Kasumi-1 (cell line): ENCODE data around the gene PRICKLE4.
A peak's percentile ranks its signal among the peaks of the same experiment; 100 is the strongest.
"Not testable (repeated sequence)": the region's sequence is repeated elsewhere in the genome, so short reads cannot be mapped to it uniquely, and the experiment has no call there.

Experiments
- DNase-seq, 2 experiments: peaks; one replicate each; lab custom pipeline; 2025; lab: John Stamatoyannopoulos, UW

PRICKLE4 gene

DNA sequence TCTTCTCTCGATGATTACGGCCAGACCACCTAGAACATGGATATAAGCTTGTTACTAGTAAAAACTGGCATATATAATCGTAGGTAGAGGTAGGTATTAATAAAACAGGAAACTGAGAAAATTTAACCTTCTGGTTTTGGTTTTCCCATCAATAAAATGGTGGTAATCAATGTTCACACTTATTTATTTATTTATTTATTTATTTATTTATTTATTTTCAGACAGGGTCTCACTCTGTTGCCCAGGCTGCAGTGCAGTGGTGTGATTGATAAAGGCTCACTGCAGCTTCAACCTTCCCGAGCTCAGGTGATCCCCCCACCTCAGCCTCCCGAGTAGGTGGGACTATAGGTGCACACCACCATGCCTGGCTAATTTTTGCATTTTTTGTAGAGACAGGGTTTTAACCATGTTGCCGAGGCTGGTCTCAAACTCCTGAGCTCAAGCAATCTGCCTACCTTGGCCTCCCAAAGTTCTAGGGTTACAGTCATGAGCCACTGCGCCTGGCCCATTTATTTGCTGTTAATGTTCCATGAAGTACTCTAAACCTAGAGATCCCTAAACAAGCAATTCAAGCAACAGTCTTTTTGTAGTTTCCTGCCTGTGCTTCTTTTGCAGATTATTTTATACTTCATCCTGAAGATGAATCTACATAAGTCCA, 18.4 kb downstream of the PRICKLE4 start:
- DNase-seq = no peak

DNA sequence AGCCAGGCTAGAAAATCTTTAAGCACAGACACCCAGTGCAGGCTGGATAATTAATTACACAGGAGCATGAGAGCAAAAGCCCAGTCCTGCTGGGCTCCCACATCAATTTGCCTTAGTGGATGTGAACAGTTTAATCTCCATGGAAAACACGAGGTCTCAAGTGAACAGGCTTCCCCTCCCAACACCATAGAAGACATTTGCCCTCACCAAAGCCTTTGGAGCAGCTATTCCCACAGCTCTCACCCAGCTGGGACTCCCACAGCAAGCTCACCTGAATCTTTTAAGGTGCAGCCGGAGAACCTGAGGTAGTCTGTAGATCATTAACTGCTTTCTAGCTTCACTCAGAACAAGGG, 19.0 kb downstream of the PRICKLE4 start:
- no peak for DNase-seq

DNA sequence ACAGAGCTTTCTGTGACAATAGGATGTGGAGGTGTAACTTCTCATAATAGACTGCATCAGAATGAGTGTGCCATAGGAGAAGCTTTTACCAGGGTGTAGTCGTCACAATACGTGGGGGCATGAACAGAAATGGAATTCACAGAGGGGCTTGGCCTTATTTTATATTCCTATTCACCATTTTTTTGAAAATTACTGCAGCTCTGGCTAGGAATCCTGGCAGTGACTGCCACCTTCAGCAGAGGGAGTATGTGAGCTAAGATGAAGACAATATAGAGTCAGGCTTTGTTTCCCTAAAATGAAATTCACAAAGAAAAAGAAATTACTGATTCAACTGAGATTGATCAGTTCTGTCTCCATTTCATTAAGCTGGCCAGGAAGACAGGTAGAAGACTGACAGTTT, 20.8 kb downstream of the PRICKLE4 start:
- DNase-seq = peak; percentile 45 to 58

DNA sequence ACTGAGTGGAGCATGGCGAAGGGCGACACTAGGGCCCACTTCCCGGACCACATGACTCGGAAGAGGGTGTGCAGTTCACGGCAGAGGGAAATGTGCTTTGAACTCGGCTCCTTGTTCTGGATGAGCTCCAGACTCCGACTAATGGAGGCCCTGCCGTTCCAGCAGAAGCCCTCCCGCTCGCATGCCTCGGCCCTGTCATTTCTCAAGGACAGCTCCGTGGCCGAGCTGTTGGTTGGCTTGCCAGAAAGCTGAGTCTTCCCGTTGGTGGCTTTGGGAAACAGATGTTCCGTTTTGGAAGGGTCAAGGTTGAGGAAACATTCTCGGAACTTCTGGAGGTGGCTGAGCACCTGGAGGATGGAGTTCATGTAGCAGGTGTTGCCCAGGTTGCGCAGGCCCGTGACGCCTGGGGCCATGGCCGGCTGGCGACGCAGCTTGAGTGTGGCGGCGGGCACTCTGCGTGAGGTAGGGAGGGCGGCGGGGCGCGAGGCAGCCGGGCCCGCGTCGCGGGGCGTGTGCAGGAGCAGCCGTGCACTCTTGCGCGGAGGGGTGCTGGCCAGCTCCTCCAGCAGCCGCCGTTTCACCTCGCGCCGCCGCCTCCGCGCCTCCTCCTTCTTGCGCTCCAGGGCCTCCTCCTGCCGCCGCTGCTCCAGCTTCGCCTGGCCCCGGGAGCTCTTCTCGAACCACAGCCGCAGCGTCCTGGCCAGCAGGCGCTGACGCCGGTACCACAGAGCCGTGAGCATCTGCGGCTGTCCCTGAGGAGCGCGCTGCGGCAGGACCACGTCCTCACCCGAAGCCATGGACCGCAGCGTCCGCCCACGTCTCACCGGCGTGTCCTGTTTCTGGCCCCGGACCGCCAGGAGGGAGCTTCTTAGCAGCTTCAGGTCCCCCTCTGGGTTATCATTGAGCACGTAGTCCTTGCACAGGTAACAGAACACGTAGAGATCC, 25.5 kb downstream of the PRICKLE4 start:
- no peak for DNase-seq

DNA sequence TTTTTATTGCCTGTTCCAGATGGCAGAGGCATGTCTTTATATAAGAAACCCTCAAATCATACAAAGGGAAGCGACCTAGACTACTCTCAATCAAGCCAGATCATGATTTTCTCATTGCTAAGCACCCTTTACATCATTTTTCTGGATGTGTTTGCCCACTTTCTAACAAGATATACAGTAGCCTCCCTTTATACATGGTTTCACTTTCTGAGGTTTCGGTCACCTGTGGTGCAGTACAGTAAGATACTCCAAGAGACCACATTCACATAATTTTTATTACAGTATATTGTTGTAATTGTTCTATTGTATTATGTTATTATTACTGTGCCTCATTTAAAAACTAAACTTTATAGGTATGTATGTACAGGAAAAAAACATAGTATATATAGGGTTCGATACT, 30.5 kb downstream of the PRICKLE4 start:
- DNase-seq = no peak

DNA sequence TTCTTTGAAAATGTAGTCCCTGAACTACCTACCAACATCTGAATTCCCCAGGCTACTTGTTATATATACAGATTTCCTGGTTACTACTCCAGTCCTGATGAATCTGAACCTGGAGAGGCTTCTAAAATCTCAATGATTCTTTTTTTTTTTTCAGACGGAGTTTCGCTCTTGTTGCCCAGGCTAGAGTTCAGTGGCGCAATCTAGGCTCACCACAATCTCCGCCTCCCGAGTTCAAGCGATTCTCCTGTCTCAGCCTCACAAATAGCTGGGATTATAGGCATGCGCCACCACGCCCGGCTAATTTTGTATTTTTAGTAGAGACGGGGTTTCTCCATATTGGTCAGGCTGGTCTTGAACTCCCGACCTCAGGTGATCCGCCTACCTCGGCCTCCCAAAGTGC, 31.4 kb downstream of the PRICKLE4 start:
- DNase-seq = not testable (repeated sequence)

DNA sequence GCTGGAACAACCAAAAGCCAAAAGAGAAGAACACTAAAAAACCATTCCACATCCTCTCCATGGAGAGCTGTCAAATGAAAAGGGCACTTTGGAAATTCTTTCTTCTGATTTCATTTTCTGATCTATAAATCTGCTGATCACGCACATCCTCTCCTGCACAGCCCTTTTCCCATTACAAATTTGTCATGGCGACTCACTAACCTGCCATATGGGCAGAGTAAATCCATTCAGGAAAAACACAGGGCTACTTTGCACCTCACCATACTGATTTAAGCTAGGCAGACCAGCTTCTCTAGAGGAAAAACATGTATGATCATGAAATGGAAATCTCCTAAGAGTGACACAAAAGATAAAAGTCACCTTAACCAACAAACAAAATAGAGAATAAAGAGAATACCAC, 32.9 kb downstream of the PRICKLE4 start:
- DNase-seq = no peak

DNA sequence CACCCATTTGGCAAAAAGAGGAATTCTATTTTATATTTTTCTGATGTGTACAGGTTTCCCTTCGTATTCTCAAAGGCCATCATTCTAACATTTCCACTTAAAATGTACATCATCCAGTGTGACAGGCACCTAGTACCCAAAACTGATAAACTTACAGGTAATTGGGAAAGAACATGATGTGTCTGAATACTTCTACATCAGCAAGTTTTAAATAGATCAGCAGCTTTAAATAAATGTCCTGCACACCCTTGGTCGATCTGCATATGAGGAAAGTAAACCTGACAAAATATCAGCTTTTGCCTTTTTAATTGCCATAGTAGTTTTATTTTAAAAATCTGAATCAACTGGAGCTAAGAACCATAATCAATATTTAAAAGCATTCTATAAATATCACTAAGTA, 33.4 kb downstream of the PRICKLE4 start:
- no peak for DNase-seq

DNA sequence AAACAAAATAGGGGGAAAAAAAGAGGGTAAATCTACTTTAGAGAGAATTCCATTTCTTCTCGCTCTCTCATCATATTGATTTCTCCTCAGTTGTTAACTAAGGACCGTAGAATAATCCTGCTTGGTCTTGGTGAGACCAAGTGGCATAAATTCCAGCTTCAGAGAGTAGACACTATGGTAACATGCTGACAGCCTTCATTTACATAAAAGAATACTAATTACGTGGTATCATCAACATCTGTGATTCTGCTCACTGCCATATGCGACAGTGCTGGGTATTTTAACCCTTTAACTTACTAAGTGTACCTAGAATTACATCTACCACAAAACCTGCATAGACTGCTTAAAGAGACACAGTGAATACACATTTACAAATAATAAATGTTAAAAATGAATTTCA, 34.0 kb downstream of the PRICKLE4 start:
- no peak for DNase-seq

DNA sequence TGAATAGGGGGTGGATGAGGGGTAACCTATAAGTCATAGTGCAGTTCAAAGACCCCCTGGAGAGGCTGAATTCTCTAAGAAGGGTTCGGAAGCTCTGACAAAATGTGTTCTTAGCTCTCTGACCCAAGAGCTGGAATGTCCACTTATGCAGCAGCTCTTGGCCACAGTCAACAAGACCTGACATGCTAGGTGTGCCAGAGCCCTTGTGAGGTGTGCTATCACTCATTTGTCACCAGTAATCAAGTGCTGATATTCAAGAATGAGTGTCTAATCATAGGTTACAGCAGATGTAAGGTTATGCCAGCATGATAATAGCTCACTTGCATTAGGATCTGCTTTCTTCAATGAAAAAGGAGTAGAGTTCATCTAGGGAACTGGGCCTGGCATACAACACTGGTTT, 35.0 kb downstream of the PRICKLE4 start:
- DNase-seq = no peak

DNA sequence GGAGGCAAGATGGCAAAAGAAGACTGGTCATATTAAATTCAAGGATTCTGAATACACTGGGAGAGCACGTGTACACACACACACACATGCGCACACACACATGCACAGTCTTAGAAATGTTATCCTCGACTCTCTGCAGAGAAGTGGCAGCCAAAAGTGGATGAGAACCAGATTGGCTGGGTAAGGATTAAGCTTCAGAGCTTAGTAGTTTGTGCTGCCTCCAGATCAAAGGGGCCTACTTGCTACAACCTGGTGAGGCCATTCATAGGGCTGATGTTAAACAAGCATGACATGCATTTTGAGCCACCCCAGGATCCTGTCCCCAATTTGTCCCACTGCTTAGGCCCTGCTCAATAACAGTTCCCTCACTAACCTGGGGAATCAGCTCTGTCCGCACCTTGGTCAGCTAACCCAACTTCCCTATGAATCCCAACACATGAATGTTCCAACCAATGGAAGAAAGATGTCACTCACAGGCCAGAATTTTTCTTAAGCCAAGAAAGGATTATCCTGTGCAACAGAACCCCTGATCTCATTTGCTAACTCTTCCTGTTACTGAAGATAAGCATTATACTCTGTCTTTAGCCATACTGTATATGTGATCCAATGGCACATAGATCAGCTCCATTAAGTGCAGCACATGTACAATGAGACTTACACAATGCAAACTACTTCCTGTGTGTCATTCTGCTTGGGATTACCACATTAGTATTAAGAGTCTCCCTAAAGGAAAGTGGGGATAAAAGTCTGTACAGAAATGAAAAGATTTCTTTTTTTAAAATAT, 37.9 kb downstream of the PRICKLE4 start:
- peak; percentile 15 to 31 for DNase-seq

DNA sequence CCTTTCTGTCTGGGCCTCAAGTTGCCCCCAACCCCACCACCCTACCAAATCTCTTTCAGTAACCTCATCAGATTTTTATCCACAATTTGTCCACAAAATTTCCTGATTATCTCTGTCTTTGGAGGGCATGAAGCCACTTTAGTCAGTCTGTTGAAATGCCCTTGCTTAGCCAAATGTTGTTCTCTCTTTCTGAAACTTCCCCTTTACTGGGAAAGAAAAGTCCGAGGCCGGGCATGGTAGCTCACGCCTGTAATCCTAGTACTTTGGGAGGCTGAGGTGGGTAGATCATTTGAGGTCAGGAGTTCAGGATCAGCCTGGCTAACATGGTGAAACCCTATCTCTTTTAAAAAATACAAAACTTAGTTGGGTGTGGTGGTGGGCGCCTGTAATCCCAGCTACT, 40.7 kb downstream of the PRICKLE4 start:
- DNase-seq = no peak

DNA sequence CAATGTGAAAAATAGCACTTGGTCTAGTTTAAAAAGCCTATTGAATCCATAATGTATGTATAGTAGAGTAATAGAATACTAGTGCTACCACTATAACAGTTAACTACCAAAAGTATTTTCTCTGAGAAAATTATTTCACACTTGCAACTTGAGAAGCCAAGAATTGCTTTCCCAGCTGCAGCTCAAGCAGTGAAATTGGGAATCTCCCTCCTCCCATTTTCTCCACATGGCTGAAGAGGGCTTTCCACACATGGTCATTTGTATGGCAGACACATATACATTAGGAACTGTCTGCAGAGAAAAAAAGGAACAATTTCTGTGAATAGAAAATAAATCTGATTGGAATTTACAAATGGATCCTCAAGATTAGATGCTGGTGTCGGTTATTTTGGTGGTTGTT, 41.4 kb downstream of the PRICKLE4 start:
- DNase-seq = no peak

DNA sequence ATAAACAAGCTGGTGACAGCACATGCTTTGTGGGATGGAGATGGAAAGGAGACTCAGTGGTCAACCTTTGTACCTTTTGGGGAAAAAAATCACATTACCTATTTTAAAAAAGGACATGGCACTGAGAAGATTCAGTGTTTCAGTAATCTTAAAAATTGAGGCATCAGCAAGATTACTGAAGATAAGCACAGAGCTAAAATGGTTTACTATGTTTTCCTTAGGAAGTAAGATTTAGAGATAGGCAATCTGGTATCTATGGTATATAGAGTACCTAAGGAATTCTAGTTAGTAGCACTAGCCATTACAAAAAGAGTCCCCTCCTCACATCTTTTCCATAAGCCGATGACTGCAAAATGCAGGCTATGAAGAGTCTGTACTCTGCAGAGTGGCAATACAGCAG, 42.6 kb downstream of the PRICKLE4 start:
- DNase-seq = no peak

DNA sequence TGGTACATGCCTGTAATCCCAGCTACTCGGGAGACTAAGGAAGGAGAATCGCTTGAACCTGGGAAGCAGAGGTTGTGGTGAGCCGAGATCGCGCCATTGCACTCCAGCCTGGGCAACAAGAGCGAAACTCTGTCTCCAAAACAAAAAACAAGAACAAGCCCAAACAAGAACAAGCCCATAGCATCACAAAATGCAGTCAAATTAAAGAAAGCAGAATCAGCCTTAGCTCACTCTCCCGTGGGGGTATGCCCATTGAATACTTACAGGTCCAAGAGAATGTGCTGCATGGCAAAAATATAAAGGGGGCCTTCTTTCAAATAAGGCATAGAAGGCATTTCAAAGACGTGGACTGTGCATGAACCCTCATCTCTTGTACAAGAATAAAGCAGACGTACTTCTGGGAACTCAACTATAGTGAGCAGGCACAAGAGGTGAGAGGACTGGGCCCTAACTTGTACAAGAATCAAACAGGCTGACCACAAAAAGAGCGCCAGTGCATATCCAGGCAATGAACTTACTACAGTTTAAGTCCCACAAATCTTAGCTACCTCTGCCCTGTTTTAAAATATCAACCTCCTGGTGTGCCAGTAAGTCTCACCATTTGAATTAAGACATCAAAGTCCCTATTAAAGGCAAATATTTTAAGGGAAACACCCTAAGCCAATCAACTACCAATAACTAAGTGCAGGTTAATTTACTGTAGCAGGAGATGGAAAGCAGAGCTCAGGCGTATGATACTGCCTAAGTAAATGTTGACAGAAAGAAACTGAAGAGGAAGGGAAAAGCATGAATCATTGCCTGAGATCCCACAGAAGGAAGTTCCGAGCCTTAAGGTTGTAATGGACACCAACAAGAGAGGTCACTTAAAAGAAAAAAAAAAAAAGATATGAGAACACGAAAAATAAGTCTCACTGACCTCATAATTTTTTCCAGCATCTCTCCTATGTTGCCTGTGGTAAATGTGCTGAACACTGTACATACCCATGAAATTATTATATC, 44.3 kb downstream of the PRICKLE4 start:
- DNase-seq = no peak

DNA sequence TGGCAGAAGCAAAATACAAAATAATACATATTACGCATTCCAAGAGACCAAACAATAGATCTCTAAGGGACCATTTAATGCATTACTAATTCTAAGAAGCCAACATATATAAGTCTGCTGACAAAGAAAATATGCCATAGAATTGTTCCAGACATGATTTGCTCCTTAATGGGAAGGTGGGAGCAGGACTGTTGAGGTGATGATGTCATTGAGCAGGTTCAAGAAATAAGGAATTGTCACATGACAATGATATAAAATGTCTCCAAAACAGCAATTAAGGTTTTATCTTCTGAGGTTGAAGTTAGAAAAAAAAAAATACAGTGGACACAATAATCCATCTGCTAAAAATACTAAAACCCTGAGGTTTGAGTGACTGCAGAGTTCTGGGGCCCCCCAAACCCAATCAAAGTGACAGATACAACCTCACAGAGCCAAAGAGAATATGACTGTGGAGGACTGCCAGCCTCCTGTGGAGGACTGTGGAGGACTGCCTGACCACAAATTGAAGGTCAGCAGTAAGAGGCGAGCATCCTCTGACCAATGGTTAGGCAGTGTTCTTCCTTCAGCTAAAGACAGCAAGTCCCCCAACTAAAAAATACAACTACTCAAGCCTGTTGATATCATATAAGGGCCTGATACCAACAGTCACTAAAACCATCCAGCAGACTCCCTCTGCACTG, 45.9 kb downstream of the PRICKLE4 start:
- no peak for DNase-seq

DNA sequence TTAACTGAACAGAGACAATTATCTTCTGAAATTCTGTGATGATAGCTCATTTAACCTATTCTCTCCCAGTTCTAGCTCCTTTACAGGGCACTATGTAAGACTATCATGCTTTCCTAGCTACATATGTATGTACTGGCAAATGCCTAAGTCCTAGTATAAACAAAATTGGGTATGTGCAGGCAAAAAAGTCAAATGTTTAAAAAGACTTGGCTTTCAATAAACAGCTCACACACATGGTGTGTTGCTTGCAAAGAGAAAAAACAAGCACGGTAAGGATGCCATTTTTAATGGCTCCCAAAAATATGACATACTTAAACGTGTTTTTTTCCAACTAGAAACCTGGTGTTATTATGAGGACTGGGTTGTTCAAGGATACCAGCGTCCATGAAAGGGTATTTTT, 51.7 kb downstream of the PRICKLE4 start:
- DNase-seq = no peak

DNA sequence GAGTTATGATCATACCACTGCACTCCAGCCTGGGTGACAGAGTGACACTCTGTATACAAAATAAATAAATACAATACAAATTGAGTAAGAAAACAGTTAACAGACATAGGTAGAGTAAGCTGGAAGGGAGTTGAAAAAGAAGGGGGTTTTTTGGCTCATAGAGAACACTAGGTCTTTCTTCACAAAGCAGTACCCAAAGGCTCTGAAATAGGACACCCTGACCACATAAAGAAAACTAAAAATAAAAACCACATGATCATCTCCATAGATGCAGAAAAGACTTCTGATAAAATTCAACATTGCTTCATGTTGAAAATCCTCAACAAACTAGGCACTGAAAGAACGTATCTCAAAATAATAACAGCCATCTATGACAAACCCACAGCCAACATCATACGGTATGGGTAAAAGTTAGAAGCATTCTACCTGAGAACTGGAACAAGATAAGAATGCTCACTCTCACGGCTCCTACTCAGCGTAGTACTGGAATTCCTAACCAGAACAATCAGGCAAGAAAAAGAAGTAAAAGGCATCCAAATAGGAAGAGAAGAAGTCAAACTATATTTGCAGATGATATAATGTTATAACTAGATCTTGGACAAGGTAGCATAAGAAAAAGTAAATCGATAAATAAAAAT, 55.6 kb downstream of the PRICKLE4 start:
- DNase-seq = peak in 1 of 2 experiments; percentile 21

DNA sequence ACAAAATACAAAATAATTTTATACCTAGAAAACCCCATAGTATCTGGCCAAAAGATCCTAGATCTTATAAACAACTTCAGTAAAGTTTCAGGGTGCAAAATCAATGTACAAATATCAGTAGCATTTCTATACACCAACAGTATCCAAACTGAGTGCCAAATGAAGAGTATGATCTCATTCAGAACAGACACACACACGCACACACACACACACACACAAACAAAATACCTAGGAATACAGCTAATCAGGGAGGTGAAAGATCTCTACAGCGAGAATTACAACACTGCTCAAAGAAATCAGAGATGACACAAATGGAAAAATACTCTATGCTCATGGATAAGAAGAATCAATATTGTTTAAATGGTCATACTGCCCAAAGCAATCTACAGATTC, 56.1 kb downstream of the PRICKLE4 start:
- no peak for DNase-seq
